Vagina (tissue), 2 donors: ENCODE measurements around the gene TSPAN32.

Experiments used
- CTCF ChIP-seq, 3 experiments: fragments of 450-650 bp in 2 of 3; fragments of 200-600 bp in 1 of 3; sonication (generic) in 1 of 3; IDR thresholded peaks; one replicate each; pipeline ENCODE4 v1.5.1; 2017 to 2019; ENCODE audit warnings: antibody characterized with exemption in 3 of 3, mild to moderate bottlenecking in 2 of 3, moderate library complexity in 2 of 3
- POLR2AphosphoS5 ChIP-seq, 2 donors: sonication (generic); formaldehyde crosslinking; IDR thresholded peaks; one replicate each; pipeline ENCODE4 v1.9.0; 2017; ENCODE audit warnings: antibody characterized with exemption in 2 of 2, mild to moderate bottlenecking in 2 of 2, low read depth in 1 of 2; ENCODE audit not compliant: insufficient read depth in 1 of 2

DNA sequence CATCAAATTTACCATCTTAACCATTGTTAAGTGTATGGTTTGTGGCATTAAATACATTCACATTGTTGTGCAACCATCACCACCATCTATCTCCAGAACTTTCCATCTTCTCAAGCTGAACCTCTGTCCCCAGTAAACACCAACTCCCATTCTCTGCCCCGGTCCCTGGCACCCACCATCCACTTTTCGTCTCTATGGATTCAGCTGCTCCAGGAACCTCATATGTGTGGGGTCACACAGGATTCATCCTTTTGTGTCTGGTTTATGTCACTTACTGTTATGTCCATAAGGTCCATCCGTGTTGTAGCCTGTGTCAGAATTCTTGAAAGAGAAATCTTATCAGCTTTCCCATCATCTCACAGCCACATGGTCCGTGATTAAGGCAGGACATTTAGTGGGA is 16.3 kb downstream of the TSPAN32 start:
- no peak for TF ChIP-seq CTCF (IDR thresholded peaks at IDR 0.05)
- no peak for TF ChIP-seq POLR2AphosphoS5 (IDR thresholded peaks at IDR 0.05; ENCODE audit: insufficient read depth in 1 of 2, low read depth in 1 of 2)
